ENCODE measurements around the gene WWOX. TPM values are rescaled to one million over a fixed set of nuclear protein-coding genes. Genes with fewer than 3 reads are reported as not detected.

WWOX gene
- total RNA-seq, 1 donor from 2014 or later = 13.1 TPM

GRCh38 chr16:78697426-78697825 lies 598.0 kb downstream of the WWOX start:
- DNase-seq (ENCODE audit: missing footprints) (no peak), ATAC-seq (no peak)
- intact Hi-C loops (cut with DNase I) = no loop called here

GRCh38 chr16:78703936-78704335 lies 604.5 kb downstream of the WWOX start:
- intact Hi-C loops (cut with DNase I) = no loop called here
- ATAC-seq (no peak), DNase-seq (ENCODE audit: missing footprints) (no peak)

DNA sequence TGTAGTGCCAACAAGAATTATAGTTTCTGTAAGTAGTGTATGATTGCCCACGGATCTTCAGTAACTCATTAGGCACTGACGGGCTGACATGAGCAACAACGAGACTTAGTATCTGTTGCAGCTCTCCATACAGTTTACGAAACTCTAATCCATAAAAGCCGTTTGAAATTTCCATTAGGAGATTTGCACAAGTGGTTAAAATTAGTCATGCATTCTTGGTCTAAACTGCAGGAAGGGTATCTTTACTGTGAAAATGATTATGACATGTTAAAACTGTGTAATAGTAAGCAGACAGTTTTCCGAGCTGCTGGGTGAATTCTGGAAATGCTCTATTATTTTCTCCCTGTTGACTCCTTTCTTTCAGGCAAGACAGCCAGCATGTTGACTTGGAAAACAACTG lies 605.0 kb downstream of the WWOX start:
- intact Hi-C loops (cut with DNase I) = no loop called here
- ATAC-seq = no peak
- no peak for DNase-seq (ENCODE audit: missing footprints)

DNA sequence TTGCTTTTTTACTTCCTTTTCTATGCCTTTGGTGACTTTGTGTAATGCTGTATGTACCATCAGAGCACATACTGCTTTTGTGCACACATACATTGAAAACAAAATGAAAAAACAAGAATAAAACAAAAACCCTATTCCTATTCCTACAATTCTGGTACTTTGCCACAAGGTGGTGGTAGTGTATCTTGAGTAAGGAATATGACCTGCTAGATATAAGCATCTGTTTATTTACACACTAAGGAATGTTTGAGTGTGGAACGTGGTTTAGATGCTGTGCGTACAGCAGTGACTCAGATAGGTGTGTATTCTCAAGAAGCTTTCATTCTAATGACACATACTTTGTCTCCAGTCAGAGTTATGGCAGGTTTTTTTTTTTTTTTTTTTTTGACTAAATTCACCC lies 606.2 kb downstream of the WWOX start:
- intact Hi-C loops (cut with DNase I) = no loop called here
- DNase-seq (ENCODE audit: missing footprints) (no peak), ATAC-seq (no peak)

DNA sequence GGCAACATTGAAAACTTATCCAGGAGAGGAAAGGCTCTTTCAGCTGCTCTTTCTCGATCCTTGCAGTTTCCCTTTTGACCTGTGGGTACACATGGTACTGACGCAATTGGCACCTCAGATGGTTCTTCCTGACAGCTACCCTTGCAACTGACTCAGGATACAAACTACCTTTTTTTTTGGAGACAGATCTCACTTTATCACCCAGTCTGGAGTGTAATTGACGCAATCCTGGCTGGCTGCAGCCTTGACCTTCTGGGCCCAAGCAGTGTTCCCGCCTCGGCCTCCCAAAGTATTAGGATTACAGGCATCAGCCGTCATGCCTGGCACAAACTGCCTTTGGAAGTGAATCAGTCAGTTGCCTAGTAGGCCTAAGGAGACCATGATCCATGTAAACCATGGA lies 607.2 kb downstream of the WWOX start:
- ATAC-seq (no peak), DNase-seq (ENCODE audit: missing footprints) (no peak)
- intact Hi-C loops (cut with DNase I) = no loop called here

GRCh38 chr16:78709137-78709884 lies 609.9 kb downstream of the WWOX start:
- intact Hi-C loops (cut with DNase I) = no loop called here
- DNase-seq (ENCODE audit: missing footprints) (no peak), ATAC-seq (no peak)

- DNase-seq (ENCODE audit: missing footprints) (no peak), ATAC-seq (no peak)
- intact Hi-C loops (cut with DNase I) = no loop called here
These were observed 615.7 kb downstream of the WWOX start for GRCh38 chr16:78715106-78715505.

DNA sequence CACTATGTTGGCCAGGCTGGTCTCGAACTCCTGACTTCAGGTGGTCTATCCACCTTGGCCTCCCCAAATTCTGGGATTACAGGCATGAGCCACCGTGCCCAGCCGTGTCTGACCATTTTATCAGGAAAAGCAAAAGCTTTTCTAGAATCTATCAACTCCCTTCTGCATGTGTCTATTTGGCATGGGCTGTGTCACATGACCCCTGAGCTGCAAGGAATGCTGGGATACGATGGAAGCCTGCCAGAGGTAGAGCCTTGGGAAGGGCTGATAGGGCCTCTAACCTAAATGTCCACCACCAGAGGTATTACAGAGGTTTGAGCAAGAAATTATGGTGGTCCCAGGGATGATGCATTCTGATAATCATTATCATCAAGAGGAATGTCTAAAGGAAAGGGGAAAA lies 616.2 kb downstream of the WWOX start:
- ATAC-seq (no peak), DNase-seq (ENCODE audit: missing footprints) (no peak)
- intact Hi-C loops (cut with DNase I) = no loop called here

DNA sequence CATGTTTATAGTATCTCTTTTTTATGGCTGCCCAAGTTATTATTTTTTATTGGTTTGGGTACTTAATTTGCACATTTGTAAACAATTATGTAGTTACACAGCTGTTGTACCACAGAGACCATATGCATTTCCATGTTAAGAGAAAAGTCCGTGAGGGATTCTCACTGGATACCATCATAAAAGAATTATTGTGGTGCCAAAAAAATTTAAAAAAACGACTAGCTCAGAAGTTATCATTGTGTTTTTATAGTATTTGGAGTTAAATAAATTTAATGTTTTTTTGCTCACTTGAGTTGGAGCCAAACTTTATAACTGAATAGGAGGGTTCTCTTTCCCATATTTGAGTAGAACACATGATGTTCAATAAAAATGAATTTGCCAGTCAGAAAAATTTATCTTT lies 618.7 kb downstream of the WWOX start:
- ATAC-seq (no peak), DNase-seq (ENCODE audit: missing footprints) (no peak)
- intact Hi-C loops (cut with DNase I) = no loop called here

GRCh38 chr16:78720416-78720815 lies 621.0 kb downstream of the WWOX start:
- intact Hi-C loops (cut with DNase I) = no loop called here
- ATAC-seq (no peak), DNase-seq (ENCODE audit: missing footprints) (no peak)

GRCh38 chr16:78727536-78727935 lies 628.1 kb downstream of the WWOX start:
- DNase-seq (ENCODE audit: missing footprints) (no peak), ATAC-seq (no peak)
- intact Hi-C loops (cut with DNase I) = no loop called here

DNA sequence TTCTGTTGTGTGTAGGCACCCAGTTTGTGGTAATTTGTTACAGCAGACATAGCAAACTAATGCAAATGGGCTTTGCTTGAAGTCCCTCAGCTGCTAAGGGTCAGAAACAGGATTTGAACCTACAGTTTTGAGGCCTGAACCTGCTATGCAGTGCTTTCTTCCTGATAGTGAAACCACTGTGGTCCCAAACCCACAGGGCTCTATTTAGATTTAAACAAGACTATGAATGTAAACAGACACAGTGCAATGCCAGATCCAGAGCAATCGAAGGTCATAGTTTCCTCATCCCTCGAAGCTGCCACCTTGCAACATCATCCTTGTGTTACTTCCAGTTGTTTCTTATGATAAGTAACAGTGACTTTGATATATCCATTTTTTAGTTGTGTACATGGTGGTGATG lies 630.2 kb downstream of the WWOX start:
- DNase-seq (ENCODE audit: missing footprints) (no peak), ATAC-seq (no peak)
- intact Hi-C loops (cut with DNase I) = no loop called here

- no peak for ATAC-seq
- DNase-seq (ENCODE audit: missing footprints) = no peak
- intact Hi-C loops (cut with DNase I) = no loop called here
These were observed 632.3 kb downstream of the WWOX start for GRCh38 chr16:78731785-78732184.

- intact Hi-C loops (cut with DNase I) = no loop called here
- DNase-seq (ENCODE audit: missing footprints) = no peak
- no peak for ATAC-seq
These were observed 633.2 kb downstream of the WWOX start for GRCh38 chr16:78732696-78733095.

DNA sequence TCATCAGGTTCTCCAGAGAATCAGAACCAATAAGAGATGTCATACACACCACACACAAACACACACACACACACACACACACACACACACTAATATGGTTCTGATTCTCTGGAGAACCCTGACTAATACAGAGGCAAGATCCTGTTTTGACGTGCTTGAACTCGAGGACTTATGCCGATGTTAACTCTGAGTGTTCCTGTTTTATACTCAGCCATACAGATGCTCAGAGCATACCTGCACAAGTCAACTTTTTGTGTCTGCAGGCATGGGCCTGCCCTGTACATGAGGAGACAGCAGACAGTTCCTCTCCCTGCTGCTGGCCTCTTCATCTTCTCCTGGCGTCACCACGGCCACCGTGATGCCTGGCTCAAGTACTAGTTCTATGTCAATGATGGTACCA lies 635.9 kb downstream of the WWOX start:
- intact Hi-C loops (cut with DNase I) = no loop called here
- DNase-seq (ENCODE audit: missing footprints) (no peak), ATAC-seq (no peak)

- ATAC-seq = no peak
- intact Hi-C loops (cut with DNase I) = no loop called here
- no peak for DNase-seq (ENCODE audit: missing footprints)
These were observed 638.2 kb downstream of the WWOX start for GRCh38 chr16:78737630-78738029.

GRCh38 chr16:78738557-78738956 lies 639.1 kb downstream of the WWOX start:
- ATAC-seq = no peak

DNA sequence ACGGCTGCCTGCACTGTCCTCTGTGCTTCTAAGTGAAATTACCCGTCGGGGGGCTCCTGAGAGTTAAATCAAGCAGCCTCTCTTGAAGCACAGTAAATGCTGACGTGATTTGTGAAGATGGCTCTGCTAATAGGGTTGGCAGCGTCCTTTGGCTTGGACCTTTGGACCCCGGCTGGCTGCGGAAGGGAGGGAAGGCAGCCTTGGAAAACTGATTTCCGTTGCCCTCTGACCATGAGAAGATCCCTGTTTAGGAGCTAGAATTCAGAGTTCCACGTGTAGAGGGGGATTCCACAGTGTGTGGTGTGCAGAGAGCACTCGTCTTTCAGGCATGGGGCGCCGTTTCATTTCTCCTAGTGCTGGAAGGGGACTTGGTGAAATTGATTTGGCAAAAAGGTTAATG lies 640.8 kb downstream of the WWOX start:
- intact Hi-C loops (cut with DNase I) = no loop called here
- ATAC-seq = no peak
- peak; percentile 2 for DNase-seq (ENCODE audit: missing footprints)

More at GRCh38 chr16:78738557-78738956, 639.1 kb downstream of the WWOX start:
- DNase-seq (ENCODE audit: missing footprints) = peak; percentile 11
- intact Hi-C loops (cut with DNase I) = no loop called here

- DNase-seq (ENCODE audit: missing footprints) (no peak), ATAC-seq (peak; percentile 42)
- intact Hi-C loops (cut with DNase I) = no loop called here
These were observed 643.2 kb downstream of the WWOX start for GRCh38 chr16:78742501-78743283.

DNA sequence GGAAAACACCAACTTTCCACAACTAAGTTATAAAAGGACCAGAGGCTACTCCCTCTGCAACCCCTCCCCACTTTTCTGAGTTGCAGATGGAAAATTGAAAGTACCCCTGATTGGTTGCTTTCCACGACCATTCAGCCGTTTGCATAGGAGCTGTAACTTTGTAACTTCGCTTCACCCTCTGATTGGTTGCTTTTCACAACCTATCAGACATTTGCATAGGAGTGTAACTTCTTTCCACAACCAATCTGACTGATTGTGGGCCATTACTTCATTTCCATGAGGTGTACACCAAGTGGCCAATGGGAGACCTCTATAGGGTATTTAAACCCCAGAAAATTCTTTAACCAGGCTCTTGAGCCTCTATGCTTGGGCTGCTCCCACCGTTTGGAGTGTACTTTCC lies 644.1 kb downstream of the WWOX start:
- DNase-seq (ENCODE audit: missing footprints) = no peak
- no peak for ATAC-seq

More for the DNA sequence above, 644.1 kb downstream of the WWOX start:
- intact Hi-C loops (cut with DNase I) = no loop called here

All from Right ventricle myocardium inferior (tissue), 1 donor.